Activated B cell treated with CpG ODN at 0.5 μM for 24 hours (primary cell): ENCODE results near the gene ARL15. TPM values are rescaled to one million over a fixed set of nuclear protein-coding genes. Genes with fewer than 3 reads are reported as not detected.

ENCODE experiments used
- ATAC-seq: fragments of 200-7000 bp; cut with Tn5 transposase; one replicate; pipeline ENCODE4 v1.10.0; 2021; ENCODE audit warnings: low read depth, mild to moderate bottlenecking, moderate library complexity
- CTCF ChIA-PET: fragments of 350-600 bp; sonication (Branson Sonifier 250); formaldehyde crosslinking; loops from one replicate; lab custom pipeline; 2021; ENCODE audit warnings: antibody characterized with exemption; lab: Charles Lee
- POLR2A ChIA-PET: fragments of 350-600 bp; sonication (Branson Sonifier 250); formaldehyde crosslinking; loops from one replicate; lab custom pipeline; 2021; ENCODE audit warnings: antibody characterized with exemption; lab: Charles Lee
- DNase-seq: peaks from one replicate; pipeline ENCODE4 v3.0.0; 2022
- H3K27ac Mint-ChIP-seq: one replicate; pipeline ENCODE4 v1.8.0; 2020; ENCODE audit warnings: mixed read lengths
- H3K27me3 Mint-ChIP-seq: one replicate; pipeline ENCODE4 v1.8.0; 2021; ENCODE audit warnings: mixed read lengths
- H3K36me3 Mint-ChIP-seq: one replicate; pipeline ENCODE4 v1.8.0; 2021; ENCODE audit warnings: low read depth, mixed read lengths
- H3K4me1 Mint-ChIP-seq: one replicate; pipeline ENCODE4 v1.8.0; 2021; ENCODE audit warnings: mixed read lengths
- H3K4me3 Mint-ChIP-seq: one replicate; pipeline ENCODE4 v1.8.0; 2020; ENCODE audit warnings: mild to moderate bottlenecking, mixed read lengths
- H3K9me3 Mint-ChIP-seq: one replicate; pipeline ENCODE4 v1.8.0; 2020; ENCODE audit warnings: mixed read lengths
- intact Hi-C: fragments of 100-400 bp; cut with micrococcal nuclease; formaldehyde crosslinking; loops from one replicate; pipeline ENCODE4 v1.15.1; 2024
- total RNA-seq: library from RNA; stranded (reverse); gene quantifications from 2 replicates; pipeline ENCODE4 v1.2.3, GENCODE V29; 2022
- TF ChIP-seq, protein P1 (sequence below): fragments of 200-600 bp; IDR thresholded peaks from one replicate; pipeline ENCODE4 v1.8.0; 2022; ENCODE audit warnings: antibody characterized with exemption, mild to moderate bottlenecking

Gene ARL15
- total RNA-seq, 1 donor from 2014 or later, result 17.5 TPM

DNA sequence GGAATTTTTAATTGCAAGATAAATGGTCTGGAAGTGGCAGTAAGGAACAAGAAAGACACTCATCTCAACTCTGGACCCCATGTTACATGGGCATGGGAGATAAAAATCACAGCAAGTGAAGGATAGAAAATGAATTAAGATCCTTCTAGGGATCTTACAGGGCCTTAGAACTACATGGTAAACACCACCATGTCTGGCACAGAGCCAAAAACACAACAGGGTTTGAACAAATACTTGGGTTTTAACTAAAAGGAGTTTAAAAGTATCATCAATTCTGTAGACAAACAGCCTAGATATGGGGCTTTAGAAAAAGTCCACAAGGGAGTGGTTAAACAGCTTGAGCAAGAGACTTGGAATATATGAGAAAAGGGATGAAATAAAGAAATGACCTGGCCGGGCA lies 366.4 kb downstream of the ARL15 start:
- ChIA-PET POLR2A (no interaction called here), CTCF (no interaction called here)
- DNase-seq (no peak), ATAC-seq (no peak)
- no peaks in the 10 kb centered on the region for H3K9me3 Mint-ChIP-seq
- H3K27me3 Mint-ChIP-seq, result no peaks in the 10 kb centered on the region
- H3K27ac Mint-ChIP-seq, result no peak overlapping the region
- no peaks in the 10 kb centered on the region for H3K4me1 Mint-ChIP-seq
- TF ChIP-seq, protein P1, sequence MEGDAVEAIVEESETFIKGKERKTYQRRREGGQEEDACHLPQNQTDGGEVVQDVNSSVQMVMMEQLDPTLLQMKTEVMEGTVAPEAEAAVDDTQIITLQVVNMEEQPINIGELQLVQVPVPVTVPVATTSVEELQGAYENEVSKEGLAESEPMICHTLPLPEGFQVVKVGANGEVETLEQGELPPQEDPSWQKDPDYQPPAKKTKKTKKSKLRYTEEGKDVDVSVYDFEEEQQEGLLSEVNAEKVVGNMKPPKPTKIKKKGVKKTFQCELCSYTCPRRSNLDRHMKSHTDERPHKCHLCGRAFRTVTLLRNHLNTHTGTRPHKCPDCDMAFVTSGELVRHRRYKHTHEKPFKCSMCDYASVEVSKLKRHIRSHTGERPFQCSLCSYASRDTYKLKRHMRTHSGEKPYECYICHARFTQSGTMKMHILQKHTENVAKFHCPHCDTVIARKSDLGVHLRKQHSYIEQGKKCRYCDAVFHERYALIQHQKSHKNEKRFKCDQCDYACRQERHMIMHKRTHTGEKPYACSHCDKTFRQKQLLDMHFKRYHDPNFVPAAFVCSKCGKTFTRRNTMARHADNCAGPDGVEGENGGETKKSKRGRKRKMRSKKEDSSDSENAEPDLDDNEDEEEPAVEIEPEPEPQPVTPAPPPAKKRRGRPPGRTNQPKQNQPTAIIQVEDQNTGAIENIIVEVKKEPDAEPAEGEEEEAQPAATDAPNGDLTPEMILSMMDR, result no peak
- intact Hi-C loops, result no loop called here
- no peak overlapping the region for H3K4me3 Mint-ChIP-seq
- H3K36me3 Mint-ChIP-seq, result peaks cover 43% of the 10 kb centered on the region

DNA sequence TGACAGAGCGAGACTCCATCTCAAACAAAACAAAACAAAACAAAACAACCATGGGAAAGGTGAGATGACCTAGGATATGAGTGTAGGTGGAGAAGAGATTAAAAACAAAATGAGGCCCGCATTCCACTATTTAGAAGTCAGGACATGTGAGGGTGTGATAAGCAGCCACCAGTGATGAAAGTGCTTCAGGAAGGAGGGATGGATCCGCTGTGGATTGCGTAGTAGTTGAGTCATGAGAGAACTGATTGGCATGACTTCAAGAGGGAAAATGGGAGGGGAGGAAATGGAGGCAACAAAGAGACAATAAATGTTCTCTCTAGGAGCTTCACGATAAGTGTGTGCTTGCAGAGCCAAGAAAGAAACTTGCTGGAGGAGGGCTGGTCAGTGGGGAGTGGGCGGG lies 367.6 kb downstream of the ARL15 start:
- ChIA-PET CTCF (no interaction called here), POLR2A (no interaction called here)
- ATAC-seq, result no peak
- Mint-ChIP-seq H3K36me3 (peaks cover 50% of the 10 kb centered on the region), H3K9me3 (no peaks in the 10 kb centered on the region), H3K4me3 (no peak overlapping the region), H3K27me3 (no peaks in the 10 kb centered on the region), H3K4me1 (no peaks in the 10 kb centered on the region), H3K27ac (no peak overlapping the region)
- no peak for DNase-seq
- intact Hi-C loops, result no loop called here
- TF ChIP-seq, protein P1, result no peak

DNA sequence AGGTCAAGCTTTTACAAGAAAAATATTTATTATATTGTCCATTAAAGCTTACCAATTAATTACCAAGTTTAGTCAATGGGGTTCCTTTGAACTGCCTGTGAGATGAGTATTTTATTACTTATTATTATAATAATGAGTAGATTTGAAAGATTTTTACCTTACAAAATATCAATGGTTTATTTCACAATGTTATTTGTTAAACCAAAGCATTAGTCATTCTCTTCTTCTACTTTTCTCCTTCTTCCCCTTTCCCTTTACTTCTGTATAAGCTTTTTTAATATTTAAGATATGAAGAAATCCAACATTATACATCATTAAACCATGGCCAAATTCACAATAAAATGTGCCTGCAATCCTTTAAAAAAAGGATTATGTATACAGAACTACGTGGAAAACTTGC lies 369.5 kb downstream of the ARL15 start:
- H3K4me3 Mint-ChIP-seq, result no peak overlapping the region
- no peaks in the 10 kb centered on the region for H3K4me1 Mint-ChIP-seq
- ChIA-PET CTCF (no interaction called here), POLR2A (no interaction called here)
- no peaks in the 10 kb centered on the region for H3K27me3 Mint-ChIP-seq
- DNase-seq, result no peak
- H3K36me3 Mint-ChIP-seq, result peaks cover 47% of the 10 kb centered on the region
- no peak for ATAC-seq
- no peak overlapping the region for H3K27ac Mint-ChIP-seq
- TF ChIP-seq, protein P1, result no peak
- no peaks in the 10 kb centered on the region for H3K9me3 Mint-ChIP-seq
- intact Hi-C loops, result no loop called here

DNA sequence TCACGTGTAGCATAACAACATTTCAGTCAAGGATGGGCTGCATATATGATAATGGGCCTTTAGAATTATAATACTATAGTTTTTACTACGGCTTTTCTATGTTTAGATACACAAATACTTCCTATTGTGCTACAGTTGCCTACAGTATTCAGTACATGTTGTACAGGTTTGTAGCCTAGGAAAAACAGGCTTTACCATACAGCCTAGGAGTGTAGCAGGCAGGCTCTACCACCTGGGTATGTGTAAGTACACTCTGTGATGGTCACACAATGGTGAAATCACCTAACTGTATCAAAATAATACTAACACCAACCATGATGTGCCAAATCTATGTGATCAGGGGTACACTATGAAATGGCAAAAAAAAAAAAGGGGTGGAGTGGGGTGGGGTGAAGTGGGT lies 372.9 kb downstream of the ARL15 start:
- ATAC-seq, result no peak
- no peak for DNase-seq
- Mint-ChIP-seq H3K27me3 (no peaks in the 10 kb centered on the region), H3K4me1 (no peaks in the 10 kb centered on the region), H3K9me3 (no peaks in the 10 kb centered on the region), H3K36me3 (peaks cover 26% of the 10 kb centered on the region), H3K27ac (no peak overlapping the region), H3K4me3 (no peak overlapping the region)
- POLR2A ChIA-PET, result no interaction called here
- TF ChIP-seq, protein P1, result no peak
- CTCF ChIA-PET, result no interaction called here
- intact Hi-C loops, result no loop called here

DNA sequence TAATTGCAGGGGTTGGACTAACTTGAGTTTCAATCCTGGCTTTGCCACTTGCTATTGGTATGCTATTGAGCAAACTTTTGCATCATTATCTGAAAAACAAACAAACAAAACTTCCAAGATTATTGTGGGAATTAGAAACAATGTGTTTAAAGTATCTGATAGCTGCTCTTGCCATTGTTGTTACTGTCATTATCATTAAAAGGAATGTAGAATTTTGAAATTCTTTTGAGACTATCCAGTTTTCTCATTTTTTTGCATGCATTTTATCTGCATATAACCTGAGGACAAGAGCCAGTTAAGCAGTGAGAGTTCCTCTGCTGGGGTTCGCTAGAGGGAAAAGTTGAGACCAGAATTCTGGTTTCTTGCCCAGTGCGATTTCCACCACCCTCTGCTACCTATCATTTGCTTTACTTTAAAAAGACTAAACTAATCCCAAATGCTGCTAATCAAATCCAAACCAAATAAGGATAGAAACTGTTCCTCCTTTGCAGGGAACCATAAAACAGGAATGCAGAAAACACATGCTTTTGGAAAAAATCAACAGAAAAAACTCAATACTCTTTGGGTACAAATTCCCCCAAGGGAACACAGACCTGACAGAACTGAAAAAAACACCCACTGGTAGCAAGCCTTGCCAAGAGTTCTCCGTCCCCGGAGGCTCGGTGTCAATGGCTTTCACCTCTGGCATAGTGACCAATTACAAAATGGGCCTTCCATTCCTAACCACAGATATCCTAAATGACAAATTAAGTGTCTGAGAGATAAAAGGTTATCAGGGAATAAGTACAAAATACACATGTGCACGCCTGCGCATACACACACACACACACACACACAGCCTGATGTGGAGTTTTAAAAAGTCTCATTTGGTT lies 373.7 kb downstream of the ARL15 start:
- no peaks in the 10 kb centered on the region for H3K27me3 Mint-ChIP-seq
- CTCF ChIA-PET, result no interaction called here
- intact Hi-C loops, result no loop called here
- DNase-seq, result no peak
- peaks cover 20% of the 10 kb centered on the region for H3K36me3 Mint-ChIP-seq
- POLR2A ChIA-PET, result no interaction called here
- no peaks in the 10 kb centered on the region for H3K9me3 Mint-ChIP-seq
- H3K4me1 Mint-ChIP-seq, result no peaks in the 10 kb centered on the region
- no peak overlapping the region for H3K4me3 Mint-ChIP-seq
- no peak overlapping the region for H3K27ac Mint-ChIP-seq
- ATAC-seq, result no peak
- TF ChIP-seq, protein P1, result no peak
